ENCODE data around the gene HPCA. TPM values are rescaled to one million over a fixed set of nuclear protein-coding genes. Genes with fewer than 3 reads are reported as not detected.
A peak's percentile ranks its signal among the peaks of the same experiment; 100 is the strongest.

HPCA gene
- total RNA-seq, 4 donors from 2014 or later = not detected

GRCh38 chr1:32876341-32877210 lies 9.7 kb upstream of the HPCA start:
- 64 to 81% methylated on average over 4 to 6 of the region's 16 CpGs for WGBS, 2 donors
- Histone ChIP-seq H3K36me3 (no peaks in the 10 kb centered on the region), H3K4me1 (peaks cover 5 to 28% (median 6%) of the 10 kb centered on the region in 3 donors), H3K4me3 (no peak overlapping the region), H3K27ac (no peak overlapping the region), H3K9me3 (no peaks in the 10 kb centered on the region), H3K27me3 (peaks cover 0 to 59% (median 0%) of the 10 kb centered on the region in 4 donors)
- TF ChIP-seq CTCF (IDR thresholded peaks at IDR 0.05) (peak; percentile 69 to 88 (median 80)), POLR2A (IDR thresholded peaks at IDR 0.05) (no peak)
- intact Hi-C loops (cut with DNase I) = loop anchor here (10.0 kb wide), 1 partner anchor 162 kb away; no protein-coding TSS in a partner anchor
- DNase-seq = no peak

GRCh38 chr1:32877211-32878110 lies 8.8 kb upstream of the HPCA start:
- intact Hi-C loops (cut with DNase I) = loop anchor here (10.0 kb wide), 1 partner anchor 163 kb away; no protein-coding TSS in a partner anchor
- 56 to 57% methylated on average over 10 to 12 of the region's 13 CpGs for WGBS, 2 donors
- H3K27ac ChIP-seq = no peak overlapping the region
- DNase-seq = no peak
- no peaks in the 10 kb centered on the region for H3K9me3 ChIP-seq
- H3K4me1 ChIP-seq = peaks cover 6 to 30% (median 9%) of the 10 kb centered on the region in 3 donors
- TF ChIP-seq POLR2A (IDR thresholded peaks at IDR 0.05) (no peak), CTCF (IDR thresholded peaks at IDR 0.05) (no peak)
- H3K36me3 ChIP-seq = no peaks in the 10 kb centered on the region
- peaks cover 0 to 50% (median 0%) of the 10 kb centered on the region in 4 donors for H3K27me3 ChIP-seq
- H3K4me3 ChIP-seq = no peak overlapping the region

- no peak for DNase-seq
- Histone ChIP-seq H3K27me3 (peaks cover 0 to 43% (median 0%) of the 10 kb centered on the region in 4 donors), H3K9me3 (no peaks in the 10 kb centered on the region), H3K27ac (no peak overlapping the region), H3K36me3 (no peaks in the 10 kb centered on the region), H3K4me1 (peaks cover 5 to 26% (median 5%) of the 10 kb centered on the region in 3 donors), H3K4me3 (no peak overlapping the region)
- no peak for TF ChIP-seq POLR2A (IDR thresholded peaks at IDR 0.05)
- TF ChIP-seq CTCF (IDR thresholded peaks at IDR 0.05) = no peak
- intact Hi-C loops (cut with DNase I) = loop anchor here (10.0 kb wide), 1 partner anchor 163 kb away; no protein-coding TSS in a partner anchor
- 44 to 53% methylated on average over 3 of the region's 6 CpGs for WGBS, 2 donors
These were observed 8.1 kb upstream of the HPCA start for GRCh38 chr1:32878183-32878582.

- Histone ChIP-seq H3K36me3 (no peaks in the 10 kb centered on the region), H3K27me3 (peaks cover 0 to 43% (median 0%) of the 10 kb centered on the region in 4 donors), H3K27ac (no peak overlapping the region), H3K4me1 (peaks cover 5 to 26% (median 5%) of the 10 kb centered on the region in 3 donors), H3K9me3 (no peaks in the 10 kb centered on the region), H3K4me3 (no peak overlapping the region)
- 45 to 81% methylated on average over 2 to 3 of the region's 5 CpGs for whole genome bisulfite sequencing, 2 donors
- no peak for TF ChIP-seq CTCF (IDR thresholded peaks at IDR 0.05)
- no peak for TF ChIP-seq POLR2A (IDR thresholded peaks at IDR 0.05)
- DNase-seq = no peak
- intact Hi-C loops (cut with DNase I) = loop anchor here (10.0 kb wide), 1 partner anchor 164 kb away; no protein-coding TSS in a partner anchor
These were observed 7.7 kb upstream of the HPCA start for GRCh38 chr1:32878637-32879041.

Data from esophagus squamous epithelium (tissue), 5 donors.